Small intestine (tissue), 7 donors: Measurements from ENCODE around the gene STX17. TPM values are rescaled to one million over a fixed set of nuclear protein-coding genes. Genes with fewer than 3 reads are reported as not detected.

Source experiments
- DNase-seq, 2 donors: peaks; one replicate each; pipeline versions ENCODE4 v3.0.0 to v3.0.0-alpha.2; 2013
- FAIRE-seq: peaks from 2 replicates; lab custom pipeline; 2012; peaks lifted over from hg19 to GRCh38; lab: Jason Lieb, UNC
- H3K27ac ChIP-seq, 3 donors: one replicate each; pipeline ENCODE4 v1.5.1; 2013; ENCODE audit warnings: low read length in 2 of 3, mild to moderate bottlenecking in 2 of 3, control low read depth in 1 of 3, inconsistent platforms in 1 of 3, low read depth in 1 of 3, moderate library complexity in 1 of 3
- H3K27me3 ChIP-seq, 3 donors: one replicate each; pipeline ENCODE4 v1.6.1; 2013; ENCODE audit warnings: low read length in 3 of 3, inconsistent platforms in 1 of 3; ENCODE audit not compliant: control insufficient read depth in 3 of 3, insufficient read depth in 3 of 3
- H3K36me3 ChIP-seq, 3 donors: one replicate each; pipeline ENCODE4 v1.6.1; 2013; ENCODE audit warnings: low read length in 3 of 3, inconsistent platforms in 1 of 3, low read depth in 1 of 3, mild to moderate bottlenecking in 1 of 3, moderate library complexity in 1 of 3; ENCODE audit not compliant: control insufficient read depth in 3 of 3, insufficient read depth in 2 of 3
- H3K4me1 ChIP-seq, 3 donors: one replicate each; pipeline ENCODE4 v1.6.1; 2013; ENCODE audit warnings: low read length in 2 of 3, inconsistent platforms in 1 of 3, low read depth in 1 of 3, mild to moderate bottlenecking in 1 of 3, moderate library complexity in 1 of 3; ENCODE audit not compliant: control insufficient read depth in 3 of 3, insufficient read depth in 2 of 3
- H3K4me3 ChIP-seq, 3 donors: one replicate each; pipeline ENCODE4 v1.5.1; 2013; ENCODE audit warnings: low read length in 3 of 3, control low read depth in 1 of 3, inconsistent platforms in 1 of 3, low read depth in 1 of 3, mild to moderate bottlenecking in 1 of 3, moderate library complexity in 1 of 3
- H3K9me3 ChIP-seq, 2 donors: one replicate each; pipeline ENCODE4 v1.6.1; 2013; ENCODE audit warnings: low read depth in 1 of 2, low read length in 1 of 2; ENCODE audit not compliant: control insufficient read depth in 2 of 2, insufficient read depth in 1 of 2
- WGBS, 3 donors: extraction: QIAGEN DNeasy Blood & Tissue Kit; methylation state at CpG; one replicate each; pipeline ENCODE4 v1.1.7; 2013; 5-methylcytosine and 5-hydroxymethylcytosine counted together
- polyA plus RNA-seq, 4 donors: library from polyadenylated mRNA; stranded (reverse) in 3 of 4; unstranded in 1 of 4; fragments of 200-250 nt in 3 of 4; fragments of 120-200 nt in 1 of 4; gene quantifications; one replicate each; pipeline versions ENCODE4 v1.2.1 to v1.2.3, GENCODE V29; 2013
- donor health status: healthy with polysubstance abuse.
- donor health status: control.
- donor health status: control.
- donor health status: Bipolar disorder and iron deficiency.
- donor health status: healthy.

STX17 gene
- polyA plus RNA-seq, 4 donors = 7.2 to 33.4 (median 8.5) TPM

- no peaks in the 10 kb centered on the region for H3K4me1 ChIP-seq
- H3K36me3 ChIP-seq = no peaks in the 10 kb centered on the region
- 53 to 75% (median 73%) methylated on average over 1 of the region's 1 CpG for WGBS, 3 donors
Measured at GRCh38 chr9:99885747-99886146, 20.7 kb upstream of the STX17 start.

GRCh38 chr9:99889120-99889519 is 17.3 kb upstream of the STX17 start:
- H3K9me3 ChIP-seq = no peaks in the 10 kb centered on the region
- no peak overlapping the region for H3K27ac ChIP-seq
- H3K4me3 ChIP-seq = no peak overlapping the region
- no peak for DNase-seq
- no peaks in the 10 kb centered on the region for H3K36me3 ChIP-seq
- WGBS, 3 donors = 85 to 88% (median 88%) methylated on average over 1 of the region's 1 CpG
- FAIRE-seq = no peak
- no peaks in the 10 kb centered on the region for H3K27me3 ChIP-seq
- H3K4me1 ChIP-seq = no peaks in the 10 kb centered on the region

More at GRCh38 chr9:99885747-99886146, 20.7 kb upstream of the STX17 start:
- Histone ChIP-seq H3K4me3 (no peak overlapping the region), H3K27me3 (no peaks in the 10 kb centered on the region), H3K9me3 (no peaks in the 10 kb centered on the region), H3K27ac (no peak overlapping the region)
- DNase-seq (no peak), FAIRE-seq (no peak)

GRCh38 chr9:99894826-99895225 is 11.6 kb upstream of the STX17 start:
- Histone ChIP-seq H3K36me3 (no peaks in the 10 kb centered on the region), H3K4me1 (no peaks in the 10 kb centered on the region), H3K27ac (no peak overlapping the region), H3K4me3 (no peak overlapping the region), H3K27me3 (no peaks in the 10 kb centered on the region), H3K9me3 (no peaks in the 10 kb centered on the region)
- no peak for FAIRE-seq
- 65 to 88% (median 75%) methylated on average over 2 of the region's 2 CpGs for WGBS, 3 donors
- DNase-seq = no peak

- H3K4me3 ChIP-seq = no peak overlapping the region
- WGBS, 3 donors = 92 to 94% (median 92%) methylated on average over 6 of the region's 6 CpGs
Measured at GRCh38 chr9:99895510-99895909, 10.9 kb upstream of the STX17 start.

GRCh38 chr9:99896119-99896518 is 10.3 kb upstream of the STX17 start:
- Histone ChIP-seq H3K27me3 (no peaks in the 10 kb centered on the region), H3K9me3 (no peaks in the 10 kb centered on the region), H3K4me1 (no peaks in the 10 kb centered on the region), H3K27ac (no peak overlapping the region), H3K36me3 (no peaks in the 10 kb centered on the region), H3K4me3 (no peak overlapping the region)
- 87 to 96% (median 90%) methylated on average over 2 of the region's 2 CpGs for WGBS, 3 donors
- FAIRE-seq (no peak), DNase-seq (no peak)

More at GRCh38 chr9:99895510-99895909, 10.9 kb upstream of the STX17 start:
- Histone ChIP-seq H3K27ac (no peak overlapping the region), H3K27me3 (no peaks in the 10 kb centered on the region), H3K4me1 (no peaks in the 10 kb centered on the region), H3K36me3 (no peaks in the 10 kb centered on the region), H3K9me3 (no peaks in the 10 kb centered on the region)
- no peak for FAIRE-seq
- no peak for DNase-seq

GRCh38 chr9:99903393-99903792 is 3.1 kb upstream of the STX17 start:
- peaks cover 0 to 2% (median 0%) of the 10 kb centered on the region in 3 donors for H3K27me3 ChIP-seq
- FAIRE-seq = no peak
- DNase-seq = no peak
- H3K36me3 ChIP-seq = no peaks in the 10 kb centered on the region
- H3K9me3 ChIP-seq = no peaks in the 10 kb centered on the region
- no peak overlapping the region for H3K27ac ChIP-seq
- H3K4me3 ChIP-seq = no peak overlapping the region
- H3K4me1 ChIP-seq = peaks cover 0 to 3% (median 2%) of the 10 kb centered on the region in 3 donors
- 73 to 97% (median 88%) methylated on average over 1 of the region's 1 CpG for WGBS, 3 donors

- Histone ChIP-seq H3K27me3 (peaks cover 0 to 2% (median 0%) of the 10 kb centered on the region in 3 donors), H3K36me3 (peaks cover 0 to 1% (median 0%) of the 10 kb centered on the region in 3 donors), H3K4me3 (peak overlapping the region; percentile 80 to 84 (median 84)), H3K9me3 (no peaks in the 10 kb centered on the region), H3K27ac (peak overlapping the region in 2 of 3 donors; percentile 12 to 97), H3K4me1 (peaks cover 0 to 6% (median 2%) of the 10 kb centered on the region in 3 donors)
- DNase-seq (peak in 1 of 2 donors; percentile 25), FAIRE-seq (no peak)
- 11 to 22% (median 15%) methylated on average over 9 of the region's 9 CpGs for WGBS, 3 donors
Measured at GRCh38 chr9:99905833-99906402, 536 bp upstream of the STX17 start.

- Histone ChIP-seq H3K27ac (peak overlapping the region; percentile 92 to 98 (median 97)), H3K36me3 (peaks cover 0 to 8% (median 0%) of the 10 kb centered on the region in 3 donors), H3K4me1 (peaks cover 0 to 6% (median 2%) of the 10 kb centered on the region in 3 donors), H3K4me3 (peak overlapping the region; percentile 80 to 84 (median 84)), H3K27me3 (peaks cover 0 to 2% (median 0%) of the 10 kb centered on the region in 3 donors), H3K9me3 (no peaks in the 10 kb centered on the region)
- 1 to 3% (median 3%) methylated on average over 9 of the region's 9 CpGs for WGBS, 3 donors
- no peak for DNase-seq
- FAIRE-seq = no peak
Measured at GRCh38 chr9:99907208-99907532, 716 bp downstream of the STX17 start.

- no peak for FAIRE-seq
- Histone ChIP-seq H3K9me3 (no peaks in the 10 kb centered on the region), H3K27ac (no peak overlapping the region), H3K27me3 (no peaks in the 10 kb centered on the region), H3K4me1 (peaks cover 0 to 3% (median 0%) of the 10 kb centered on the region in 3 donors), H3K4me3 (no peak overlapping the region), H3K36me3 (peaks cover 0 to 12% (median 4%) of the 10 kb centered on the region in 3 donors)
- DNase-seq = no peak
- WGBS, 3 donors = 94 to 98% (median 97%) methylated on average over 7 of the region's 7 CpGs
Measured at GRCh38 chr9:99911600-99911999, 5.1 kb downstream of the STX17 start.
